ENCODE results near the gene C2orf68.

GRCh38 chr2:85613717-85614515 is 2.0 kb upstream of the C2orf68 start:
- no peak for TF ChIP-seq EP300 (IDR thresholded peaks at IDR 0.05)
- no peak for TF ChIP-seq POLR2AphosphoS5 (IDR thresholded peaks at IDR 0.05)
- TF ChIP-seq POLR2A (IDR thresholded peaks at IDR 0.05) = no peak
